HepG2 (cell line): ENCODE results near the gene TSPYL4. TPM values are rescaled to one million over a fixed set of nuclear protein-coding genes. Genes with fewer than 3 reads are reported as not detected.
A peak's percentile ranks its signal among the peaks of the same experiment; 100 is the strongest.

ENCODE experiments used
- ATAC-seq: fragments of 200-7000 bp; cut with Tn5 transposase; 3 replicates; pipeline ENCODE4 v1.9.1; 2020; ENCODE audit warnings: mild to moderate bottlenecking, moderate library complexity
- BruUV-seq: library from RNA; stranded (reverse); fragments of 400-500 nt; replicated peaks from 2 replicates; lab custom pipeline; 2021; lab: Mats Ljungman, UMichigan
- CTCF ChIA-PET: fragments of 300-600 bp; formaldehyde crosslinking; extraction: SDS; loops from one replicate; lab custom pipeline; 2021; ENCODE audit warnings: low total read pairs, inconsistent platforms, low intra/inter-chr PET ratio; lab: Yijun Ruan, JAX
- POLR2A ChIA-PET: fragments of 350-600 bp; sonication (Branson Sonifier 250); formaldehyde crosslinking; loops from one replicate; lab custom pipeline; 2020; ENCODE audit warnings: antibody characterized with exemption, inconsistent platforms; lab: Yijun Ruan, JAX
- DNase-seq: peaks from one replicate; pipeline ENCODE4 v3.0.0-alpha.2; 2015; ENCODE audit warnings: low spot score
- FAIRE-seq: peaks from 3 replicates; lab custom pipeline; 2011; peaks lifted over from hg19 to GRCh38; lab: Jason Lieb, UNC
- H2AFZ ChIP-seq: one replicate; pipeline ENCODE4 v1.6.1; 2011; ENCODE audit warnings: low read length, inconsistent platforms
- H3K27ac ChIP-seq: fragments of 300-600 bp; 3 replicates; pipeline ENCODE4 v1.8.0; 2011; ENCODE audit warnings: mixed run types, mild to moderate bottlenecking, mixed read lengths, low read length, inconsistent platforms; ENCODE audit not compliant: insufficient read depth; ENCODE audit errors: extremely low read length
- H3K27me3 ChIP-seq, 2 experiments: fragments of 200-600 bp in 1 of 2; 2 replicates in 1 of 2; 3 replicates in 1 of 2; pipeline versions ENCODE4 v1.6.0 to v1.8.0; 2011; ENCODE audit warnings: low read length in 2 of 2, mild to moderate bottlenecking in 2 of 2, moderate library complexity in 2 of 2, inconsistent platforms in 1 of 2; ENCODE audit not compliant: insufficient read depth in 2 of 2, control insufficient read depth in 1 of 2
- H3K36me3 ChIP-seq, 2 experiments: fragments of 200-600 bp in 1 of 2; replicated peaks in 1 of 2; 2 replicates in 1 of 2; 3 replicates in 1 of 2; pipeline versions ENCODE4 v1.5.1 to v1.8.0; 2011; ENCODE audit warnings: low read length in 2 of 2, inconsistent platforms in 1 of 2; ENCODE audit not compliant: insufficient read depth in 2 of 2, control insufficient read depth in 1 of 2
- H3K4me1 ChIP-seq: 2 replicates; pipeline ENCODE4 v1.5.1; 2012; ENCODE audit warnings: low read length, inconsistent platforms; ENCODE audit not compliant: insufficient read depth
- H3K4me2 ChIP-seq: 2 replicates; pipeline ENCODE4 v1.6.0; 2011; ENCODE audit warnings: low read depth, low read length, inconsistent platforms
- H3K4me3 ChIP-seq, 3 experiments: fragments of 200-600 bp in 1 of 3; sonication (generic), shearing (Covaris generic) in 1 of 3; replicated peaks in 1 of 3; 2 replicates each; pipeline ENCODE4 v1.5.1; 2011 to 2016; ENCODE audit warnings: low read length in 3 of 3, inconsistent platforms in 2 of 3, low read depth in 2 of 3, mild to moderate bottlenecking in 2 of 3, control low read depth in 1 of 3, mixed read lengths in 1 of 3; ENCODE audit not compliant: insufficient read depth in 1 of 3
- H3K79me2 ChIP-seq: one replicate; pipeline ENCODE4 v1.6.1; 2011; ENCODE audit warnings: low read length, inconsistent platforms; ENCODE audit not compliant: insufficient read depth
- H3K9ac ChIP-seq: 2 replicates; pipeline ENCODE4 v1.6.0; 2011; ENCODE audit warnings: mild to moderate bottlenecking, low read depth, low read length, inconsistent platforms; ENCODE audit not compliant: insufficient read depth
- H3K9me3 ChIP-seq: 2 replicates; pipeline ENCODE4 v1.5.1; 2012; ENCODE audit warnings: mild to moderate bottlenecking, low read length
- H4K20me1 ChIP-seq: 2 replicates; pipeline ENCODE4 v1.6.0; 2011; ENCODE audit warnings: inconsistent platforms, mild to moderate bottlenecking, low read length, moderate library complexity; ENCODE audit not compliant: insufficient read depth
- ARID3A ChIP-seq: IDR thresholded peaks from 2 replicates; pipeline ENCODE4 v1.6.1; 2012; ENCODE audit warnings: low read depth, low read length, improper control_type of control experiment
- BCL6 ChIP-seq: IDR thresholded peaks from 2 replicates; pipeline ENCODE4 v1.6.1; 2016; ENCODE audit warnings: missing genetic modification reagents, missing compliant biosample characterization
- MIER3 ChIP-seq: IDR thresholded peaks from 2 replicates; pipeline ENCODE4 v1.6.1; 2016; ENCODE audit warnings: missing compliant biosample characterization, borderline replicate concordance
- STAG1 ChIP-seq: sonication (generic); formaldehyde crosslinking; IDR thresholded peaks from 2 replicates; pipeline ENCODE4 v1.4.0; 2020; ENCODE audit warnings: missing genetic modification reagents
- ZBTB25 ChIP-seq: IDR thresholded peaks from 2 replicates; pipeline ENCODE4 v1.6.1; 2018; ENCODE audit warnings: missing genetic modification reagents
- ZFP37 ChIP-seq: sonication (generic); formaldehyde crosslinking; IDR thresholded peaks from 2 replicates; pipeline ENCODE4 v1.4.0; 2020; ENCODE audit warnings: missing genetic modification reagents, borderline replicate concordance
- ZNF230 ChIP-seq: sonication (generic); formaldehyde crosslinking; IDR thresholded peaks from 2 replicates; pipeline ENCODE4 v1.4.0; 2020; ENCODE audit warnings: mild to moderate bottlenecking, missing genetic modification reagents
- ZNF232 ChIP-seq: sonication (generic); formaldehyde crosslinking; IDR thresholded peaks from 2 replicates; pipeline ENCODE4 v1.4.0; 2020; ENCODE audit warnings: missing genetic modification reagents, borderline replicate concordance
- WGBS: methylation state at CpG from one replicate; pipeline ENCODE4 v1.1.6; 2017; ENCODE audit warnings: low lambda C conversion rate; 5-methylcytosine and 5-hydroxymethylcytosine counted together
- in situ Hi-C: cut with HindIII; loops from 2 replicates; pipeline ENCODE4 v1.10.0; 2017; ENCODE audit warnings: low pct_unique_long_range_greater_than_20kb; ENCODE audit not compliant: extremely low pct_ligation_motif_present
- intact Hi-C: fragments of 100-400 bp; cut with micrococcal nuclease; formaldehyde crosslinking; loops from one replicate; pipeline ENCODE4 v1.10.0; 2022; ENCODE audit not compliant: unreplicated experiment
- polyA plus RNA-seq, 8 experiments: library from polyadenylated mRNA; depleted of rRNA in 3 of 8; stranded (reverse) in 7 of 8; unstranded in 1 of 8; fragments of >200 nt; fragmentation: Illumina TruSeq in 4 of 8; extraction: Trizol in 4 of 8; gene quantifications; 2 replicates each; pipeline versions ENCODE4 v1.2.1 to v1.2.3, GENCODE V29; 2011 to 2016; ENCODE audit warnings: low read depth in 4 of 8, missing spikeins in 1 of 8, mixed read lengths in 1 of 8; ENCODE audit not compliant: insufficient read depth in 1 of 8
- total RNA-seq, 5 experiments: library from RNA; depleted of rRNA; stranded (reverse); fragments of >200 nt; fragmentation: Illumina TruSeq; extraction: Trizol; gene quantifications; 2 replicates each; pipeline ENCODE4 v1.2.3, GENCODE V29; 2016; ENCODE audit warnings: low read depth in 1 of 5
- TF ChIP-seq, protein P1 (sequence below): sonication (generic); formaldehyde crosslinking; IDR thresholded peaks from 2 replicates; pipeline ENCODE4 v1.5.0; 2020; ENCODE audit warnings: mild to moderate bottlenecking, missing genetic modification reagents, moderate library complexity

TSPYL4 gene
- total and polyA plus RNA-seq, 2 of the 13 experiments (the other 11 are each of a cell fraction or from before 2014, with no cell fraction given) = 18.0 to 19.7 TPM

- Histone ChIP-seq H3K4me2 (no peak overlapping the region), H3K27me3 (no peaks in the 10 kb centered on the region), H4K20me1 (0 out of 2 replicates have a peak, but pooled peaks cover 3% of the 10 kb centered on the region), H3K79me2 (no peaks in the 10 kb centered on the region), H2AFZ (no peak overlapping the region), H3K36me3 (peaks cover 0 to 3% of the 10 kb centered on the region in 2 experiments; a peak in 3 of 5 replicates), H3K9me3 (no peaks in the 10 kb centered on the region), H3K4me3 (no peak overlapping the region), H3K9ac (no peak overlapping the region), H3K4me1 (peaks cover 11% of the 10 kb centered on the region)
- DNase-seq (no peak), ATAC-seq (no peak), FAIRE-seq (peak; percentile 34)
- intact Hi-C loops = loop anchor here (2.0 to 10.0 kb wide), 2 partner anchors 29 to 103 kb away; no protein-coding TSS in a partner anchor
- ChIA-PET POLR2A (interaction anchor here (0.9 kb wide), 1 partner anchor 36 kb away, joined by 3 read pairs; the partner anchor contains the start of gene TSPYL4), CTCF (interaction anchor here (1.6 to 3.1 kb wide), 5 partner anchors 51 to 629 kb away, joined by 3 to 29 read pairs (median 11); no protein-coding TSS in a partner anchor)
- 52% methylated on average over 3 of the region's 3 CpGs for WGBS
- BruUV-seq = no TSS peak
- TF ChIP-seq ZFP37 (CRISPR knock-in tag) = no peak
- TF ChIP-seq MIER3 (CRISPR knock-in tag) = no peak
- 0 out of 2 replicates have a peak, but pooled peaks have one; percentile 24 for TF ChIP-seq ZBTB25 (CRISPR knock-in tag)
- TF ChIP-seq BCL6 (CRISPR knock-in tag) = no peak
- TF ChIP-seq ZNF230 (CRISPR knock-in tag) = no peak
- TF ChIP-seq, protein P1, sequence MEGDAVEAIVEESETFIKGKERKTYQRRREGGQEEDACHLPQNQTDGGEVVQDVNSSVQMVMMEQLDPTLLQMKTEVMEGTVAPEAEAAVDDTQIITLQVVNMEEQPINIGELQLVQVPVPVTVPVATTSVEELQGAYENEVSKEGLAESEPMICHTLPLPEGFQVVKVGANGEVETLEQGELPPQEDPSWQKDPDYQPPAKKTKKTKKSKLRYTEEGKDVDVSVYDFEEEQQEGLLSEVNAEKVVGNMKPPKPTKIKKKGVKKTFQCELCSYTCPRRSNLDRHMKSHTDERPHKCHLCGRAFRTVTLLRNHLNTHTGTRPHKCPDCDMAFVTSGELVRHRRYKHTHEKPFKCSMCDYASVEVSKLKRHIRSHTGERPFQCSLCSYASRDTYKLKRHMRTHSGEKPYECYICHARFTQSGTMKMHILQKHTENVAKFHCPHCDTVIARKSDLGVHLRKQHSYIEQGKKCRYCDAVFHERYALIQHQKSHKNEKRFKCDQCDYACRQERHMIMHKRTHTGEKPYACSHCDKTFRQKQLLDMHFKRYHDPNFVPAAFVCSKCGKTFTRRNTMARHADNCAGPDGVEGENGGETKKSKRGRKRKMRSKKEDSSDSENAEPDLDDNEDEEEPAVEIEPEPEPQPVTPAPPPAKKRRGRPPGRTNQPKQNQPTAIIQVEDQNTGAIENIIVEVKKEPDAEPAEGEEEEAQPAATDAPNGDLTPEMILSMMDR (CRISPR knock-in tag) = peak; percentile 38; the same call in 1 of the 2 replicates
- peak; percentile 82; the same call in 1 of the 2 replicates for TF ChIP-seq ZNF232
- peak; percentile 67; the same call in 1 of the 2 replicates for TF ChIP-seq ARID3A
- peak; percentile 45 for TF ChIP-seq STAG1 (CRISPR knock-in tag)
- TF ChIP-seq, all 625 proteins: peak for 5
- no peak overlapping the region for H3K27ac ChIP-seq
- in situ Hi-C loops = no loop called here
These were observed 35.7 kb downstream of the TSPYL4 start for GRCh38 chr6:116218172-116218633.
